WTC11 (cell line): Measurements from ENCODE around the gene PIM2. TPM values are rescaled to one million over a fixed set of nuclear protein-coding genes. Genes with fewer than 3 reads are reported as not detected.

ENCODE experiments used
- ATAC-seq: fragments of 200-7000 bp; cut with Tn5 transposase; 2 replicates; pipeline ENCODE4 v1.10.0; 2021; ENCODE audit warnings: mild to moderate bottlenecking, moderate library complexity
- CTCF ChIA-PET: fragments of 300-600 bp; sonication (Branson Sonifier 250); formaldehyde crosslinking; loops from one replicate; lab custom pipeline; 2021; ENCODE audit warnings: antibody characterized with exemption; lab: Charles Lee
- POLR2A ChIA-PET: fragments of 350-600 bp; sonication (Branson Sonifier 250); formaldehyde crosslinking; loops from one replicate; lab custom pipeline; 2021; ENCODE audit warnings: antibody characterized with exemption; lab: Charles Lee
- DNase-seq: peaks from one replicate; pipeline ENCODE4 v3.0.0; 2021; ENCODE audit warnings: low spot score
- H3K27ac Mint-ChIP-seq: 2 replicates; pipeline ENCODE4 v1.8.0; 2021; ENCODE audit warnings: mixed read lengths
- H3K27me3 Mint-ChIP-seq: 2 replicates; pipeline ENCODE4 v1.8.0; 2021; ENCODE audit warnings: low read depth, mild to moderate bottlenecking, moderate library complexity, mixed read lengths
- H3K36me3 Mint-ChIP-seq: 2 replicates; pipeline ENCODE4 v1.8.0; 2021; ENCODE audit warnings: mixed read lengths
- H3K4me1 Mint-ChIP-seq: 2 replicates; pipeline ENCODE4 v1.8.0; 2022; ENCODE audit warnings: mixed read lengths
- H3K4me3 Mint-ChIP-seq: 2 replicates; pipeline ENCODE4 v1.8.0; 2021; ENCODE audit warnings: mild to moderate bottlenecking, moderate library complexity, mixed read lengths
- H3K9me3 Mint-ChIP-seq: 2 replicates; pipeline ENCODE4 v1.8.0; 2021; ENCODE audit warnings: mixed read lengths
- FOXJ3 ChIP-seq: sonication (generic); formaldehyde crosslinking; IDR thresholded peaks from 2 replicates; pipeline ENCODE4 v1.9.0; 2021; ENCODE audit warnings: missing genetic modification reagents, mild to moderate bottlenecking, borderline replicate concordance
- PRDM15 ChIP-seq: sonication (generic); formaldehyde crosslinking; IDR thresholded peaks from 2 replicates; pipeline ENCODE4 v1.8.0; 2022; ENCODE audit warnings: missing genetic modification reagents
- ZNF121 ChIP-seq: sonication (generic); formaldehyde crosslinking; IDR thresholded peaks from 2 replicates; pipeline ENCODE4 v1.8.0; 2023; ENCODE audit warnings: missing genetic modification reagents
- total RNA-seq: library from RNA; stranded (reverse); gene quantifications from 3 replicates; pipeline ENCODE4 v1.2.3, GENCODE V29; 2021
- TF ChIP-seq, protein P1 (sequence below): sonication (generic); formaldehyde crosslinking; IDR thresholded peaks from 2 replicates; pipeline ENCODE4 v1.8.0; 2023; ENCODE audit warnings: missing genetic modification reagents, mild to moderate bottlenecking, borderline replicate concordance
- TF ChIP-seq, protein P2 (sequence below): sonication (generic); formaldehyde crosslinking; IDR thresholded peaks from 2 replicates; pipeline ENCODE4 v1.8.0; 2022; ENCODE audit warnings: mild to moderate bottlenecking, missing genetic modification reagents
- TF ChIP-seq, protein P3 (sequence below): fragments of 200-600 bp; IDR thresholded peaks from 2 replicates; pipeline ENCODE4 v1.8.0; 2022; ENCODE audit warnings: antibody characterized with exemption
- TF ChIP-seq, protein P4 (sequence below): sonication (generic); formaldehyde crosslinking; IDR thresholded peaks from 2 replicates; pipeline ENCODE4 v1.8.1; 2022; ENCODE audit warnings: mild to moderate bottlenecking, moderate library complexity, missing genetic modification reagents

PIM2 gene
- total RNA-seq, 1 experiment from 2014 or later: 146 TPM

DNA sequence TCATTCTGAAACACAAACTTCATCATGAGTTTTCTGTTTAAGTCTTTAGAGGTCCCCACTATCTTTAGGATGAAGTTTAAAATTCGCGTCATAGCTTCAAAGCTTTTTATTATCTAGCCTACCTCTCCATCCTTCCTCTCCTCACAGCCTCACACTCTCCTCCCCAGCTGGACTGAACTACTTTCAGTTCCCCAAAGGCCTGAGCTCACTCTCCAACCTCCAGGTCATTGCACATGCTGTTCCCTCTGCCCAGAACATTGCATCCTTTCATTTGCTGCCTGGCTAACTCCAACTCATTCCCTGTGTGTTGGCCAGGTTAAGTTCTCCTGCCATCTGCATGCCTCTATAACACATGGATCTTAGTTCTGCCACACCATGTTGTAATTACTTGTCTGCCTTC, 41.5 kb upstream of the PIM2 start (continued):
- TF ChIP-seq, protein P1, sequence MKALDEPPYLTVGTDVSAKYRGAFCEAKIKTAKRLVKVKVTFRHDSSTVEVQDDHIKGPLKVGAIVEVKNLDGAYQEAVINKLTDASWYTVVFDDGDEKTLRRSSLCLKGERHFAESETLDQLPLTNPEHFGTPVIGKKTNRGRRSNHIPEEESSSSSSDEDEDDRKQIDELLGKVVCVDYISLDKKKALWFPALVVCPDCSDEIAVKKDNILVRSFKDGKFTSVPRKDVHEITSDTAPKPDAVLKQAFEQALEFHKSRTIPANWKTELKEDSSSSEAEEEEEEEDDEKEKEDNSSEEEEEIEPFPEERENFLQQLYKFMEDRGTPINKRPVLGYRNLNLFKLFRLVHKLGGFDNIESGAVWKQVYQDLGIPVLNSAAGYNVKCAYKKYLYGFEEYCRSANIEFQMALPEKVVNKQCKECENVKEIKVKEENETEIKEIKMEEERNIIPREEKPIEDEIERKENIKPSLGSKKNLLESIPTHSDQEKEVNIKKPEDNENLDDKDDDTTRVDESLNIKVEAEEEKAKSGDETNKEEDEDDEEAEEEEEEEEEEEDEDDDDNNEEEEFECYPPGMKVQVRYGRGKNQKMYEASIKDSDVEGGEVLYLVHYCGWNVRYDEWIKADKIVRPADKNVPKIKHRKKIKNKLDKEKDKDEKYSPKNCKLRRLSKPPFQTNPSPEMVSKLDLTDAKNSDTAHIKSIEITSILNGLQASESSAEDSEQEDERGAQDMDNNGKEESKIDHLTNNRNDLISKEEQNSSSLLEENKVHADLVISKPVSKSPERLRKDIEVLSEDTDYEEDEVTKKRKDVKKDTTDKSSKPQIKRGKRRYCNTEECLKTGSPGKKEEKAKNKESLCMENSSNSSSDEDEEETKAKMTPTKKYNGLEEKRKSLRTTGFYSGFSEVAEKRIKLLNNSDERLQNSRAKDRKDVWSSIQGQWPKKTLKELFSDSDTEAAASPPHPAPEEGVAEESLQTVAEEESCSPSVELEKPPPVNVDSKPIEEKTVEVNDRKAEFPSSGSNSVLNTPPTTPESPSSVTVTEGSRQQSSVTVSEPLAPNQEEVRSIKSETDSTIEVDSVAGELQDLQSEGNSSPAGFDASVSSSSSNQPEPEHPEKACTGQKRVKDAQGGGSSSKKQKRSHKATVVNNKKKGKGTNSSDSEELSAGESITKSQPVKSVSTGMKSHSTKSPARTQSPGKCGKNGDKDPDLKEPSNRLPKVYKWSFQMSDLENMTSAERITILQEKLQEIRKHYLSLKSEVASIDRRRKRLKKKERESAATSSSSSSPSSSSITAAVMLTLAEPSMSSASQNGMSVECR (CRISPR knock-in tag): no peak
- TF ChIP-seq, protein P2, sequence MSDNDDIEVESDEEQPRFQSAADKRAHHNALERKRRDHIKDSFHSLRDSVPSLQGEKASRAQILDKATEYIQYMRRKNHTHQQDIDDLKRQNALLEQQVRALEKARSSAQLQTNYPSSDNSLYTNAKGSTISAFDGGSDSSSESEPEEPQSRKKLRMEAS (CRISPR knock-in tag): no peak
- TF ChIP-seq FOXJ3 (CRISPR knock-in tag): no peak
- TF ChIP-seq, protein P3, sequence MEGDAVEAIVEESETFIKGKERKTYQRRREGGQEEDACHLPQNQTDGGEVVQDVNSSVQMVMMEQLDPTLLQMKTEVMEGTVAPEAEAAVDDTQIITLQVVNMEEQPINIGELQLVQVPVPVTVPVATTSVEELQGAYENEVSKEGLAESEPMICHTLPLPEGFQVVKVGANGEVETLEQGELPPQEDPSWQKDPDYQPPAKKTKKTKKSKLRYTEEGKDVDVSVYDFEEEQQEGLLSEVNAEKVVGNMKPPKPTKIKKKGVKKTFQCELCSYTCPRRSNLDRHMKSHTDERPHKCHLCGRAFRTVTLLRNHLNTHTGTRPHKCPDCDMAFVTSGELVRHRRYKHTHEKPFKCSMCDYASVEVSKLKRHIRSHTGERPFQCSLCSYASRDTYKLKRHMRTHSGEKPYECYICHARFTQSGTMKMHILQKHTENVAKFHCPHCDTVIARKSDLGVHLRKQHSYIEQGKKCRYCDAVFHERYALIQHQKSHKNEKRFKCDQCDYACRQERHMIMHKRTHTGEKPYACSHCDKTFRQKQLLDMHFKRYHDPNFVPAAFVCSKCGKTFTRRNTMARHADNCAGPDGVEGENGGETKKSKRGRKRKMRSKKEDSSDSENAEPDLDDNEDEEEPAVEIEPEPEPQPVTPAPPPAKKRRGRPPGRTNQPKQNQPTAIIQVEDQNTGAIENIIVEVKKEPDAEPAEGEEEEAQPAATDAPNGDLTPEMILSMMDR: no peak
- TF ChIP-seq PRDM15: no peak

DNA sequence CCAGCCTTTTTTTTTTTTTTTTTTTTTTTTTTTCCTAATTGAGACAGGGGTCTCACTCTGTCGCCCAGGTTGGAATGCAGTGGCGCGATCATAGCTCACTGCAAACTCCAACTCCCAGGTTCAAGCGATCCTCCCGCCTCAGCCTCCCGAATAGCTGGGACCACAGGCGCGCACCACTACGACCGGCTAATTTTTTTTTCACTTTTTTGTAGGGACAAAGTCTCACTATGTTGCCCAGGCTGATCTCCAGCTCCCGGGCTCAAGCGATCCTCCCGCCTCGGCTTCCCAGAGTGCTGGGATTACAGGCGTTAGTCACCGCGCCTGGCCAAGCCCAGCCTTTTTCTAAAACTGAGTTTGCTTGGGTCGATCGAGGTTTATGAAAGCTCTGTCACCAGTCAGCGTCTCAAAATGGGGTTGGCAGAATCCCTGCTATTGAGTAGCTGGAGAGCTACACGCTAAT, 39.8 kb upstream of the PIM2 start:
- ATAC-seq: no peak
- ChIA-PET POLR2A (interaction anchor here (0.6 to 1.7 kb wide), 6 partner anchors 13 to 1645 kb away, joined by 3 to 9 read pairs (median 4); partner anchors contain the start of genes HDAC6 and KCND1), CTCF (interaction anchor here (0.6 to 1.9 kb wide), 8 partner anchors 13 to 310 kb away, joined by 3 to 17 read pairs (median 3); partner anchors contain the start of genes KCND1 and TFE3)
- H3K4me1 Mint-ChIP-seq: peaks cover 11% of the 10 kb centered on the region; the same call in 1 of the 2 replicates
- H3K27ac Mint-ChIP-seq: peak overlapping the region; percentile 87
- H3K9me3 Mint-ChIP-seq: no peaks in the 10 kb centered on the region
- no peak for DNase-seq
- H3K36me3 Mint-ChIP-seq: peaks cover 11% of the 10 kb centered on the region; the same call in 1 of the 2 replicates
- TF ChIP-seq, protein P4, sequence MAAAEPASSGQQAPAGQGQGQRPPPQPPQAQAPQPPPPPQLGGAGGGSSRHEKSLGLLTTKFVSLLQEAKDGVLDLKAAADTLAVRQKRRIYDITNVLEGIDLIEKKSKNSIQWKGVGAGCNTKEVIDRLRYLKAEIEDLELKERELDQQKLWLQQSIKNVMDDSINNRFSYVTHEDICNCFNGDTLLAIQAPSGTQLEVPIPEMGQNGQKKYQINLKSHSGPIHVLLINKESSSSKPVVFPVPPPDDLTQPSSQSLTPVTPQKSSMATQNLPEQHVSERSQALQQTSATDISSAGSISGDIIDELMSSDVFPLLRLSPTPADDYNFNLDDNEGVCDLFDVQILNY (CRISPR knock-in tag): no peak
- TF ChIP-seq ZNF121 (0 out of 2 replicates have a peak, but pooled peaks have one; percentile 43), PRDM15 (no peak)
- H3K27me3 Mint-ChIP-seq: no peaks in the 10 kb centered on the region
- peak overlapping the region; percentile 99 for H3K4me3 Mint-ChIP-seq
